GM12874 (cell line): ENCODE data around the gene IKZF4.

Source experiments
- TF ChIP-seq, protein P1 (sequence below): IDR thresholded peaks from 2 replicates; pipeline ENCODE4 v1.5.1; 2011; ENCODE audit warnings: low read depth, mild to moderate bottlenecking, control low read depth, low read length, moderate library complexity; ENCODE audit not compliant: insufficient read depth

IKZF4 gene

DNA sequence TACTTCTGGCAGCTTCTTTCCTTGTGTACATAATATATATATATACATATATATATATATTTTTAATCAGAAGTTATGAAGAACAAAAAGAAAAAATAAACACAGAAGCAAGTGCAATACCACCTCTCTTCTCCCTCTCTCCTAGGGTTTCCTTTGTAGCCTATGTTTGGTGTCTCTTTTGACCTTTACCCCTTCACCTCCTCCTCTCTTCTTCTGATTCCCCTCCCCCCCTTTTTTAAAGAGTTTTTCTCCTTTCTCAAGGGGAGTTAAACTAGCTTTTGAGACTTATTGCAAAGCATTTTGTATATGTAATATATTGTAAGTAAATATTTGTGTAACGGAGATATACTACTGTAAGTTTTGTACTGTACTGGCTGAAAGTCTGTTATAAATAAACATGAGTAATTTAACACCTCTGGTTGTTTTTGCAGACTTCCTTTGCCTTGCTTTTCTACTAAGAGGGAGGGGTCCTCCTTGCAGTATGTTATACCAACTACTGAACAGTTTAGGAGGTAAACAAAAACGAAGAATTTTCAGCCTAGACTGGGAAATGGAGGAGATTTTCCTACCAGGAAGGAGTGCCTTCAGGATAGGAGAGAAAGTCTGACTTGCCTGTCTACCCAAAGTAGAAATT, 17.3 kb downstream of the IKZF4 start:
- TF ChIP-seq, protein P1, sequence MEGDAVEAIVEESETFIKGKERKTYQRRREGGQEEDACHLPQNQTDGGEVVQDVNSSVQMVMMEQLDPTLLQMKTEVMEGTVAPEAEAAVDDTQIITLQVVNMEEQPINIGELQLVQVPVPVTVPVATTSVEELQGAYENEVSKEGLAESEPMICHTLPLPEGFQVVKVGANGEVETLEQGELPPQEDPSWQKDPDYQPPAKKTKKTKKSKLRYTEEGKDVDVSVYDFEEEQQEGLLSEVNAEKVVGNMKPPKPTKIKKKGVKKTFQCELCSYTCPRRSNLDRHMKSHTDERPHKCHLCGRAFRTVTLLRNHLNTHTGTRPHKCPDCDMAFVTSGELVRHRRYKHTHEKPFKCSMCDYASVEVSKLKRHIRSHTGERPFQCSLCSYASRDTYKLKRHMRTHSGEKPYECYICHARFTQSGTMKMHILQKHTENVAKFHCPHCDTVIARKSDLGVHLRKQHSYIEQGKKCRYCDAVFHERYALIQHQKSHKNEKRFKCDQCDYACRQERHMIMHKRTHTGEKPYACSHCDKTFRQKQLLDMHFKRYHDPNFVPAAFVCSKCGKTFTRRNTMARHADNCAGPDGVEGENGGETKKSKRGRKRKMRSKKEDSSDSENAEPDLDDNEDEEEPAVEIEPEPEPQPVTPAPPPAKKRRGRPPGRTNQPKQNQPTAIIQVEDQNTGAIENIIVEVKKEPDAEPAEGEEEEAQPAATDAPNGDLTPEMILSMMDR, result no peak

DNA sequence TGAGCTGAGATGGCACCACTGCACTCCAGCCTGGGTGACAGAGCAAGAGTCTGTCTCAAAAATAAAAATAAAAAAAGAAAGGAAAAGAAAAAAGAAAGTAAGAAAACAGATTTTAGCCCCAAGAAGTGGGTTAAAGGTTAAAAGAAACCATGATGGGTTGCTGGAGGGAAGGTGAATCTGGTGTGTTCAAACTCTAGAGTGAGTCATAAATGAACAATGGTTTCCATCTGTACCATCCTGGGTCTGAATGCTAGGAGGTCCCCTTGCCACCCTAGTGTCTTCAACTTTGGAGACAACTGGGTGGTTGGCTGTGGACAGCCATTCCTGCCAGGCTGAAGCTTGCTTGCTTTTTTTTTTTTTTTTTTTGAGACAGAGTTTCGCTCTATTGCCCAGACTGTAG, 19.3 kb downstream of the IKZF4 start:
- TF ChIP-seq, protein P1, result no peak

- TF ChIP-seq, protein P1, result no peak
These were observed 20.2 kb downstream of the IKZF4 start for GRCh38 chr12:56040963-56041551.

DNA sequence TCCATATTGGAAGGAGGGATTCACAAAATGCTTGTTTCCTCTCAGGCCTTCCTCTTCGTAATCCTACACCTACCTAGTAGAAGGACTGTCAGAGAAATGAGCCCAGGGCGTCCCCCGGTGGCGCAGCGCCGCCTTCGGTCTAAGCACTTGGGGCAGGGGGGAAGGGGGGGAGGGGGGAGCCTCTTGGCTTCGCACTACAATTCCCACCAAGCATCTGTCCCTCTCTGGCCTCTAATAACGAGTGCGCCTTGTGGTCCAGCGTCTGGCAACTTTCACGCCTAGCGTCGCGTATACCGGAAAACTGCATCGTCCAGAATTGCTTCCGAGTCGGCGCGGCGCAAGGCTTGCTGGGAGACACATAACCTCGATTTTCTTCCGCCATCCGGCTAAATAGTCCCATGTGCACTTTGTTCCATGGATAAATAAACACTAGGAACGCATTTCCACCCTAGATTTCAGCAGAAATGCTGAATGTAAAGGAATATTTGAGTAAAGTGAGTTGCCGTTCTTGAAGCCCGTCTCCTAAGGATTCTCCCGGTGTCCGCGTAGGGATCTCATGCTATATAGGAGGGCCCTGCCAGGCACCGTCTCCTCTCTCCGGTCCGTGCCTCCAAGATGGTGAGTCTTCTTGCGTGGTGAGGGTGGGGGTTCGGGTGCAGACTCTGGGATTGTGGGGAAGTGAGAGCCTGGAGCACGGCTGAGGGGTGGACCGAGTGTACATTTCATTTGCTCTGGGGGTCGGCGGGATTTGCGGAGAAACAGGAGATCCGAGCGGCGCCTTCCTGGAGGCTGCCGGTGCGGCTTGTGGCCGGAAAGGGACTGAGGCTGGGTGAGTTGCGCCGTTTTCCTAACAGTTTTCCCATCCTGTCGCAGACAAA, 20.9 kb downstream of the IKZF4 start, which contains the start of gene RPS26:
TSS of gene RPS26 (plus strand) at position 367 of the 878 bp plus-strand sequence. CDS start at position 616, 249 bp downstream.
- TF ChIP-seq, protein P1, result peak; percentile 47

- TF ChIP-seq, protein P1, result no peak
These were observed 22.0 kb downstream of the IKZF4 start for GRCh38 chr12:56042843-56043242.

GRCh38 chr12:56046027-56046780, 25.4 kb downstream of the IKZF4 start:
- TF ChIP-seq, protein P1, result no peak
